MM.1S (cell line): Measurements from ENCODE around the gene SAMD4A.

Source experiments
- EZH2phosphoT487 ChIP-seq: fragments of 300-600 bp; sonication (generic); IDR thresholded peaks from 2 replicates; pipeline ENCODE4 v1.6.1; 2018; ENCODE audit warnings: antibody characterized with exemption, low read length
- TF ChIP-seq, protein P1 (sequence below): fragments of 300-600 bp; sonication (generic); IDR thresholded peaks from 2 replicates; pipeline ENCODE4 v1.5.1; 2016; ENCODE audit warnings: antibody characterized with exemption, low read length, mixed read lengths

- TF ChIP-seq, protein P1, sequence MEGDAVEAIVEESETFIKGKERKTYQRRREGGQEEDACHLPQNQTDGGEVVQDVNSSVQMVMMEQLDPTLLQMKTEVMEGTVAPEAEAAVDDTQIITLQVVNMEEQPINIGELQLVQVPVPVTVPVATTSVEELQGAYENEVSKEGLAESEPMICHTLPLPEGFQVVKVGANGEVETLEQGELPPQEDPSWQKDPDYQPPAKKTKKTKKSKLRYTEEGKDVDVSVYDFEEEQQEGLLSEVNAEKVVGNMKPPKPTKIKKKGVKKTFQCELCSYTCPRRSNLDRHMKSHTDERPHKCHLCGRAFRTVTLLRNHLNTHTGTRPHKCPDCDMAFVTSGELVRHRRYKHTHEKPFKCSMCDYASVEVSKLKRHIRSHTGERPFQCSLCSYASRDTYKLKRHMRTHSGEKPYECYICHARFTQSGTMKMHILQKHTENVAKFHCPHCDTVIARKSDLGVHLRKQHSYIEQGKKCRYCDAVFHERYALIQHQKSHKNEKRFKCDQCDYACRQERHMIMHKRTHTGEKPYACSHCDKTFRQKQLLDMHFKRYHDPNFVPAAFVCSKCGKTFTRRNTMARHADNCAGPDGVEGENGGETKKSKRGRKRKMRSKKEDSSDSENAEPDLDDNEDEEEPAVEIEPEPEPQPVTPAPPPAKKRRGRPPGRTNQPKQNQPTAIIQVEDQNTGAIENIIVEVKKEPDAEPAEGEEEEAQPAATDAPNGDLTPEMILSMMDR: no peak
- TF ChIP-seq EZH2phosphoT487: no peak
These were observed 114.9 kb downstream of the SAMD4A start for GRCh38 chr14:54681811-54682261.
